SKM-1 (cell line): ENCODE data around the gene HPCAL1.

ENCODE experiments used
- DNase-seq: peaks from one replicate; lab custom pipeline; 2025; ENCODE audit not compliant: unreplicated experiment; lab: John Stamatoyannopoulos, UW

Gene HPCAL1

GRCh38 chr2:10347562-10347948, 44.9 kb downstream of the HPCAL1 start:
- DNase-seq, result no peak

GRCh38 chr2:10348891-10349290, 46.2 kb downstream of the HPCAL1 start:
- DNase-seq, result no peak

DNA sequence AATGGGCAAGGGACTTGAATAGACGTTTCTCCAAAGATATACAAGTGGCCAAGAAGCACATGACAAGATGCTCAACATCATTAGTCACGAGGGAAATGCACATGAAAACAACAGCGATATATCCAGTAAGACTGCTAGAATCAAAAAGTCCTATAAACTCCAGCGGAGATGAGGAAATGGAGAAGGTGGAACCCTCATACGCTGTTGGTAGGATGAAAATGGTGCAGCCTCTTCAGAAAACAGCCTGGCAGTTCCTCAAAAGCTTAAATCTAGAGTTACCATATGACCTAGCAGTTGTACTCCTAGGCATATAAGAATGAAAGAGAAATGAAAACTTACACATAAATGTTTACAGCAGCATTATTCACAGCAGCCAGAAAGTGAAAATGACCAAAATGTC, 48.1 kb downstream of the HPCAL1 start:
- no peak for DNase-seq

DNA sequence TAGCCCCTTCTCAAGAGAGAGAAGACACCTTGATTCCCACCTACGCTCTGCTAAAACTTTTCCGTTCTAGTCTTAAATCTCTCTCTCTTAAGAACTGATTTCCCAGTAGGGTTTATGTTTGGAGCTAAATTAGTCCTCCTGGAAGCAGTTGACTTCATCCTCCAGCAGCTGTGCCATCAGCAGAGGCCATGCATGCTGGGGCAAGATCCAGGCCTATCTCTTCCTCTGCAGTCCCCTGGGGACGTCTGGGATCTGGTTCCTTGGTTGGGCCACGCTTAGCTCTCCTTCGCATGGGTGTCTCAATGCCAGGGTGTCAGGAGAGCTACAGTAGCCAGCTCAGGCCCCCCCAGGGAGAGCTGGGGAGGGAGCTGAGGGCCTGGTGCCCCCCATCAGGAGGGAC, 49.7 kb downstream of the HPCAL1 start:
- DNase-seq, result no peak

DNA sequence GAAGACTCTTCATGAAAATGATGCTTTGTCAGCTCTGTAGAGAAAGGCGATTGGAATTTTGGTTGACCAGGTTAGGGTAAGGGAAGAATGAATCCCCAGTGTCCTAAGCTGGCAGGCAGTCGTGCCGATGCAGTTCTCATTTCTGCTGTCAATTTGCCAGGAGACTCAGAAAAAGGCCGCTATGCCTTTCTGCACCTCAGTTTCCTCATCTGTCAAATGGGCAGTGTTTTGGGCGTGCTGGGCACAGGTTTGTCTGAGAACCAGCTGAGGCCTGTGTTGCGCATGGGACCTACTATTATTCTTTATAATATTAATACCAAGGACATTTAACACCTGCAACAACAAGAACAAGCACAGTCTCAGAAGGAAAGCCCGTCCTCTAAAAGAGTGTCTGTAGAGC, 50.3 kb downstream of the HPCAL1 start:
- DNase-seq, result no peak

DNA sequence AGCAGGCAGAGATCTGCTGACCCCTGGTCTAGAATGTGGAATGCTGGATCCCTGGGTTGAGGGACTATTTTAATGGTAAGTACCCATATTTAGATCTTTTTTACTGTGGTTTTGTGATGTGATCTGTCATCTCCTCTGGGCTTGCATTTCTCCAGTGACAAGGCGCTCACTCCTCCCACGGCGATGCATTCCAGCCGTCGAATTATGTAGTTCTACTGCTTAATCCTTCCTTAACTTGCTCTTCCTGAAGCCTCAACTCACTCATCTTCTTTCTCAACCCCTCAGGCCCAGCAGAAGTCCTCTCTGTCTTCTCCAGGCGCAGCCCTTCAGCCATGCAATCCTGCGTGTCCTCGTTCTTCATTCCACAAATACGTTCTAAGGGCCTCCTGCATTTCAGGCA, 51.2 kb downstream of the HPCAL1 start:
- no peak for DNase-seq

DNA sequence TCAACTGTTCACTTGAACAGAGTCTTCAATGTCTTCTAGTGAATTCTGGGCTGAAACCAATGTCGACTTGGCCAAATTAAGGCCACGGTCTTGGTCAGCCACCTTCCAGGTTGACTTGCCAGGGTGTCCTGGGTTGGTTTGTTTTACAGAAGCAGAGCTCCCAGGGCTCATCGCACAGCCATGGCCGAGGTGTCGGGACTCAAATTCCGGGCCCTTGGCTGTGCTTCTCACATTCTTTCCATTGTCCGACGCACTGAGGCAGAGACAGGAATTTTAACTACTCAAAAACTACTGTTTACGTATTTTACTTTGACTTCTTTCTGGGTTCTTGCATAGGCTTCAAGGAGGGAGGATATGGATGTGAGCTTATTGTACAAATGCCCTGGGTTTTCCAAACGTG, 51.7 kb downstream of the HPCAL1 start:
- no peak for DNase-seq

GRCh38 chr2:10355471-10356438, 53.1 kb downstream of the HPCAL1 start:
- no peak for DNase-seq

DNA sequence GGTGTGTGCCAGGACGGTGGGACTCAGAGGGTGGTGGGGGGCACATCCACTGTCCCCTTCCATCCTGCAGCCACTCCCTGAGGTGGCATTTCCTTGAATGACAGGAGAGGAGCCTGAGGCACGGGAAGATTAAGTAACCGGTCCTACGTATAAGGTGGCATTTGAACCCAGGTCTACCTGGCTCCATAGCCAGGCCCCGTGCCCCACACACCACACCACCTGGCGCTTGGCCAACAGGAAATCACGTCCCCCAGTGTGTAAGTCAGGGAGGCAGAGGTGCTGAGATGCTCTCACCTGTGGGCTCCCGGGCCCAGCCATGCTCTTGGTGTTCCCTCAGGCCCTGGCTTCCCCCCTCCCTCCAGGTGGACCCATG, 53.7 kb downstream of the HPCAL1 start:
- no peak for DNase-seq

DNA sequence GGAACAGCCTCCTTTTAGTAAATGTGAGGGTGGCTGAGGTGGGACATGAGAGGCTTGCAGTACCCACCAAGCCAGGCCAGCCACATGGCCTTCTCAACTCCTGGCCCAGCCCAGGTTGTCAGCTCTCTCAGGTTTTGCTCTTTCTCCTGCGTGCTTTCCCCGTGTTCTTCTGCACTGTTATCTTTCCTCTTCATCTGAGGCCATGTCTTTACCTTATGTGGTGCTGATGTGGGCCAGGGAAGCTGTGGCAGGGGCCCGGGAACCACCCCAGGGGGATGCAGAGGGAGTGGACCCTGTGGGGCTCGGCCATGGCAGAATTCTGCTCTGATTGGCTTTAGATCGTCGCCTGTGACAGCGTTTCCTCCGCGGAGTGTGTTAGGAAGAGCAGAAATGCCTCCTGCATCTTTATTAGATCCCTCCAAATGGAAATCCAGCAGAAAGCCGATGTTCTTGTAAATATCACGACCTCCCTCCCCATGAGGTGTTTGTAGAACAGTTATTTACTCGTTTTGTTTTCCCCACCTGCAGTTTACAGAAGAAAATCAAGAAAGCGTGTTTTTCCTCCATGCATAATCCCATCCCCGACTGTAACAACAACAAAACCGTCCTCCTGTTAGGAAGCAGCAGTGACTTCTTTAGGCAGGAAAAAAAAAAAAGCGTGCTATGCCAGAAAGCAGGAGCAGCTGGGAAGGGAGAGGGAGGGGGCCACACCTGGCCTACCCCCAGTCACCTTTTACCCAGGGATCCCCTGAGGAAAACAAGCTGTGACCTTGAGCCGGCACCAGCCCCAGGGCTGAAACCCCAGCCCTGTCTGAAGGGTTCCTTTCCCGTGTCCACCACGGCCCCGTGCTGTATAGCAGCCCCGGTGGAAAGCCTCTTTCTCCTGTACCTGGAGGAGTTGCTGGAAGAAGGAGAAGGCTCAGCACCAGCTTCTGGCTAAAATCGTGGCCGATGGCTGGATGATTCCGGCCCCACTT, 54.8 kb downstream of the HPCAL1 start:
- DNase-seq, result no peak

DNA sequence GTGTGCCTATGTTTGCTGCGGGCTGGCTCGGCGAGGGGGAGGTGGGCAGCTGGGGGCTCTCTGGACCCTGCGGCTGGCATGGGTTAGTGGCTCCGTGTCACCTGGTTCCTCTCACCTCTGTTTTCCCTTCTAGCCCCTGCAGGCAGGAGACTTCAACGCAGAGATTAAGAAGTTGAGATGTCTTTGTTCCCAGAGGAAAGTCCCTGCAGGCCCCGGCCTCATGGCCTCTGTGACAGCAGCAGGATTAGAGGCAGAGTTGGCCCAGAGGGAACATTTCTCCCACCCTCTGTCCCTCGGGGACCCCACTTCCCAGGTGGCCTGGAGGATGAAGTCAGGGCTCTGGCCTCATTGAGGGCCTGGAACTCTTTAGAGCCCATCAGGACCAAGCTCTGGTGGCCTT, 56.5 kb downstream of the HPCAL1 start:
- DNase-seq, result no peak

DNA sequence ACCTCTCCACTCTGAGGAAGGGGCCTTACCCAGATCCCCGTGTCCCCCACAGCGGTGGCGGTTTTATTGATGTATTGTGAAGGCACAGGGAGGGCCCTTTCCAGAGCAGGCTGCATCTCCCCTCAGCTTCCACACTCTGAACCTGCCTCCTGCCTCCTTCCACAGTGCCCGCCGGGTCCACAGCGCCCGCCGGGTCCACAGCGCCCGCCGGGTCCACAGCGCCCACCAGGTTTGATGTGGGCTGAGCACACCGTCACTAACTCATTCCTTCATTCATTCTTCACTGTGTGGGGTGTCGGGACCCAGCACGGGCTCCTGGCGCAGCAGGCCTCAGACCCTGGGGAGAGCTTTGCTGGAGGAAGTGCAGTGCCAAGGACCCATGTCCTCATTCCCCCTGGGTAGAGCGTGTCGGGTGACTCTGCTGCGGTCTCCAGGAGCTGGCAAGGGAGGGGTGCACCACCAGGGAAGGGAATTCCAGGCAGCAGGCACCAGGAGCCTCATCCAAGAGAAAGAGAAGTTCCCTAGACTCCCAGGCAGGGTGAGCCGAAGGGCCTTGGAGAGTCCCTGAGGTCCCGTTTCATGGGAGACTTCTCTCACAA, 57.1 kb downstream of the HPCAL1 start:
- DNase-seq, result no peak

GRCh38 chr2:10360460-10360849, 57.8 kb downstream of the HPCAL1 start:
- no peak for DNase-seq

DNA sequence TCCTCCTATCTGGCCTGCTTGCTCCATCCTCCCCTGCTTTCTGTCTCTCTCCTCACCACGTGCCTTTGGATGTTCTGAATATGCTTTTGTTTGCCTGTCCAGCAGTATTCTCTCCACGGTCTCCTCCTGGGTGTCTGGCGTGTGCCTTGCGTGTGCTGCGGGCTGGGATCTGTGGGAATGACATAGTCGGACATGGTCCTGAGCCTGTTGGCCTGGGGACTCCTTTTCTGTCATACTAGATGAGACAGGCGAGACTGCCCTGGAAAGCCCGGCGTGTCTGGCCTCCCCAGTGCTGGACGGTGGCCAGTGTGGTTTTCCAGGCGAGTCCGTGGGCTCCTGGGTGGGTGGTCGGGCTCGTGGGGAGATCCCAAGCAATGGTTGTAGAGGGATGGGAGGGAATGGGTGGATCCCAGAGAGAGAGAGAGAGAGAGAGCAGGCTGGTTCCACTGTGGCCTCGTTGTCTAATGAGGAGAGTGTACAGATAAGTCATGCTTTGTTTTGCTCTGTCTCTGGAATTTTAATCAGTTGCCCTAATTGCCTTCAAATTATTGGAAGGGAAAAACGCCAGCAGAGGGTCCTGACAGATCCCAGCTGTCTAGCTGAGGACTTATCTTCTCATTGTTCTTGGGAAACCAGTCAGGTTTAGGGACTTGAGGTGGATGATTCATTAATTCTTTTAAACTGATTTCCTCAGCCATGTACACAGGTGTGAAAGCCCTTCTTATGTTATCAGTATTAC, 58.3 kb downstream of the HPCAL1 start:
- no peak for DNase-seq

DNA sequence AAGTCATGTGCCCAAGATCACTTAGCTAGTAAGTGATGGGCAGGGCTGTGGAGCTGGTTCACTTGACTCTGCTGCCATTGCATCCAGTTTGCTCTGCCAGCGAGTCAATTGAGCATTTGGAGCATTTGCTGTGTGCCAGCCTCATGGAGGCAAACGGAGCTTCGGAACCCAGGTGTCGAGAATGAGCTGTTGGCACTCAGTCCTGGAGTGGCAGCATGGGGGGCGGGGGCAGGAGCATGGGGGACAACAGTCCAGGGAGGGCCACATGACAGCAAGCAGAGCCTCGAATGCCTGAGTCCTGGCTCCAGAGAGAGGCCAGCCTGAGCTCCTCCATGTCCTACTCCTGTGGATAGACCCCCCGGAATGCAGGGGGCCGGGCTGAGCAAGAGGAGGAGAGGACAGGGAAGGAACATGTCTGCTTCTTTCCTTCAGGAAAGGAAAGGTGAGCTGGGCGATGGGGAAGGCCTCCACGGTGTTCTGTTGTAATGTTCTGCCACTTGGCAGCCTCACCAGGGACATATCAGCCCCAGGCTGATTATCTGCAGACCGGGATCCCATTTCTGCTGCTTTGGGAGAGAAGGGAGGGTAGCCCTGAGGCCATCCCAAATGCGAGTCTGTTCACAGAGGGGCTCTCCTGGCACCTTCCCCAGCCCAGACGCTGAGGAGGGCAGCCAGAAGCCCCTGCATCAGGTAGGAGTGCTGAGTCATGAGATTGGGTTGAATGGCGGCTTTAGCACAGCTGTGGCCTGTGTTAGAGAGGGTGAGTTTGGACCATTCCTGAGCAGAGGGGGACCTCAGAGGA, 59.6 kb downstream of the HPCAL1 start:
- no peak for DNase-seq

DNA sequence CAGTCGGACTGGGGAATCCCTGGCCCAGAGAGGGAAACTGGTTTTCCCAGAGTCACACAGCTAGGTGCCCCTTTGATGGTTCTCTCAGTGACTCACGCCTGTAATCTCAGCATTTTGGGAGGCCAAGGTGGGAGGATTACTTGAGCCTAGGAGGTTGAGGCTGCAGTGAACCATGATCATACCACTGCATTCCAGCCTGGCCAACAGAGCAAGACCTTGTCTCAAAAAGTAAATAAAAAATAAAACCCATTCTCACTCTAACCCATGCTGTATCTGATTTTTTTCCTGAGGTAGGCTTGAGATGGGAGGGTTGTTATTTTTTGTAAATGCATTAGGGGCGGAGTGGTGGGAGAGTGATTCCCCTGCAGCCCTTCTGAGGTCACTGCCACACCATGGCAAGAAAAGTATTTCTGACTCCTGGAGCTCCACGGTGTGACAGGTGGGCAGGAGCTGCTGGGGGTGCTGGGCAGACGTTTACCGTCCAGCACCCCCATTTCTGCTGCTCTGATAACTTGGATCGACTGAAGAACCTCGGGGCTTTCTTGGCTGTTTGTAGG, 60.3 kb downstream of the HPCAL1 start:
- no peak for DNase-seq

DNA sequence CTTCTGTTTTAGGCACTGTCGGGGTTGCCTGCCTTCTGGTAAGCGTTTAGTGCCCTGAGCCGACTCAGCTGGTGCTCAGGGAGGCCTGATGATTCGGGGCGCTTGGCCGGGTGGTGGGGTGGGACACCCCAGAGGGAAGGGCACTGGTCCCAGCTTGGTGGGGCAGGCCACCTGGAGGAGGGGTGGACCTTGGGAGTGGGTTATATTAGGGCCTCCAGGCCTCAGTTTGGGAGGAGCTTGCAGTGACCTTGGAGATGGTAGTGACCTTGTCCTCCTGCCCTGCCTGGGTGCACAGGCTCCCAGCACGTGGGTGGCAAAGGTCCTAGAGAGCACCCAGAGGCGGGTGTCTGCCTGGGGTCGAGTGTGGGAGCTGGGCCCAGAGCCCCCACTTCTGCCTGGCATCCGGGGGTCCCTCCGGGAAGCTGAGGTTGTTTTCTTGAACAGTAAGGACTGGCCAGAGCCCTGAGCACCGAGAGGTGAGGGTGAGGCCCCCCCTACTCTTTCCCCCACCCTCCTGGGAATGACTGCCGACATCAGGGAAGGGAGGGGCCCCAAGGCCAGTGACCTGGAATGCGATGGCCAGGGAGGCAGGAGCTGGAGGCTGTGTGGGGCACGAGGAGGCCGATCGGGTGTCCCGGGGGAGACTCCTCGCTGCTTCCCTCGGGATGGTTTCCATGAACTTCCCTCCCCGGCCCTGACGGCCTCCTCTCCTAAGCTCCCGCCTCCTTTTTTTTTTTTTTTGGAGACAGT, 61.3 kb downstream of the HPCAL1 start:
- DNase-seq, result no peak

DNA sequence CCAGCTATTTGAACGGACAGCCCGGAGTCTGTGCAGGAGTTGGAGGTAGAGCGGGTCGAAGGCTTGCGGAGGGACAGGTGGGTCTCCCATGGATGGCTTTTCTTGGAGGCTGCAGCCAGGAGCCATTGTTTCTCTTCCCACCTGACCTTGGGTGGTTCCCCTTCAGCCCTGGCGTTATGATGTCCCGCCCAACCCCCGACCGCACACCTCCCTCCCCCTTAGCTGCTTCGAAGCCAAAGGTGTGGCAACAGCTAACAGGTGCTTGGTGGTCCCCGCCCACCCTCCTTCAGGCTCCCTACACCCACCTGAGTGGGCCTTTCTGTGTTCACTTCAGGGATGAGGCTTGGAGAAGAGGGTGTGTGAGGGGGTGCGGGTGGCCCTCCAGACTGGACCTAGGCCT, 62.7 kb downstream of the HPCAL1 start:
- no peak for DNase-seq
